GM11168 (cell line): ENCODE measurements around the gene CLVS2.

Experiments used
- in situ Hi-C: fragments of 300-500 bp; cut with MboI; formaldehyde crosslinking; loops from one replicate; pipeline ENCODE4 v1.12.0; 2022; ENCODE audit warnings: low sequenced_read_pairs; ENCODE audit not compliant: unreplicated experiment

CLVS2 gene

GRCh38 chr6:122995921-122996793 lies at the start of gene CLVS2:
CLVS2 (plus strand) TSS chr6:122996235; CDS start chr6:122997778, 1,543 bp downstream.
- in situ Hi-C loops, result no loop called here

GRCh38 chr6:122947355-122947754 lies 48.7 kb upstream of the CLVS2 start:
- in situ Hi-C loops, result no loop called here

GRCh38 chr6:122953766-122954165 lies 42.3 kb upstream of the CLVS2 start:
- in situ Hi-C loops, result no loop called here

GRCh38 chr6:122956376-122956775 lies 39.7 kb upstream of the CLVS2 start:
- in situ Hi-C loops, result no loop called here

- in situ Hi-C loops, result no loop called here
Measured at GRCh38 chr6:122962000-122962624, 33.9 kb upstream of the CLVS2 start.

GRCh38 chr6:122969999-122970533 lies 26.0 kb upstream of the CLVS2 start:
- in situ Hi-C loops, result no loop called here

- in situ Hi-C loops, result no loop called here
Measured at GRCh38 chr6:122977180-122977579, 18.9 kb upstream of the CLVS2 start.

- in situ Hi-C loops, result no loop called here
Measured at GRCh38 chr6:122984393-122984792, 11.6 kb upstream of the CLVS2 start.

GRCh38 chr6:122994256-122994655 lies 1.8 kb upstream of the CLVS2 start:
- in situ Hi-C loops, result no loop called here

- in situ Hi-C loops, result no loop called here
Measured at GRCh38 chr6:122996794-122997505, 915 bp downstream of the CLVS2 start.

GRCh38 chr6:122997541-122998150 lies 1.6 kb downstream of the CLVS2 start:
- in situ Hi-C loops, result no loop called here

GRCh38 chr6:122998403-122998975 lies 2.5 kb downstream of the CLVS2 start:
- in situ Hi-C loops, result no loop called here

- in situ Hi-C loops, result no loop called here
Measured at GRCh38 chr6:123000244-123000770, 4.3 kb downstream of the CLVS2 start.

- in situ Hi-C loops, result no loop called here
Measured at GRCh38 chr6:123001540-123001939, 5.5 kb downstream of the CLVS2 start.

- in situ Hi-C loops, result no loop called here
Measured at GRCh38 chr6:123007885-123008284, 11.8 kb downstream of the CLVS2 start.

GRCh38 chr6:123009059-123009458 lies 13.0 kb downstream of the CLVS2 start:
- in situ Hi-C loops, result no loop called here

- in situ Hi-C loops, result no loop called here
Measured at GRCh38 chr6:123014835-123015234, 18.8 kb downstream of the CLVS2 start.

- in situ Hi-C loops, result no loop called here
Measured at GRCh38 chr6:123016431-123017103, 20.5 kb downstream of the CLVS2 start.

- in situ Hi-C loops, result no loop called here
Measured at GRCh38 chr6:123017104-123017682, 21.2 kb downstream of the CLVS2 start.
